Skin epidermis (tissue), 12 donors: ENCODE data around the gene PLA2G4A.
"Not testable (repeated sequence)": the region's sequence is repeated elsewhere in the genome, so short reads cannot be mapped to it uniquely, and the experiment has no call there.

Experiments used
- H3K27ac ChIP-seq, 21 experiments: fragments of 200-600 bp; sonication (generic) in 11 of 21; one replicate each; pipeline ENCODE4 v1.5.0; 2020; ENCODE audit warnings: mild to moderate bottlenecking in 3 of 21, inconsistent platforms in 2 of 21, moderate library complexity in 2 of 21
- H3K4me3 ChIP-seq, 7 experiments: fragments of 200-600 bp; sonication (generic) in 2 of 7; one replicate each; pipeline ENCODE4 v1.5.0; 2020; ENCODE audit warnings: inconsistent platforms in 2 of 7, mild to moderate bottlenecking in 2 of 7, moderate library complexity in 1 of 7

The PLA2G4A gene

DNA sequence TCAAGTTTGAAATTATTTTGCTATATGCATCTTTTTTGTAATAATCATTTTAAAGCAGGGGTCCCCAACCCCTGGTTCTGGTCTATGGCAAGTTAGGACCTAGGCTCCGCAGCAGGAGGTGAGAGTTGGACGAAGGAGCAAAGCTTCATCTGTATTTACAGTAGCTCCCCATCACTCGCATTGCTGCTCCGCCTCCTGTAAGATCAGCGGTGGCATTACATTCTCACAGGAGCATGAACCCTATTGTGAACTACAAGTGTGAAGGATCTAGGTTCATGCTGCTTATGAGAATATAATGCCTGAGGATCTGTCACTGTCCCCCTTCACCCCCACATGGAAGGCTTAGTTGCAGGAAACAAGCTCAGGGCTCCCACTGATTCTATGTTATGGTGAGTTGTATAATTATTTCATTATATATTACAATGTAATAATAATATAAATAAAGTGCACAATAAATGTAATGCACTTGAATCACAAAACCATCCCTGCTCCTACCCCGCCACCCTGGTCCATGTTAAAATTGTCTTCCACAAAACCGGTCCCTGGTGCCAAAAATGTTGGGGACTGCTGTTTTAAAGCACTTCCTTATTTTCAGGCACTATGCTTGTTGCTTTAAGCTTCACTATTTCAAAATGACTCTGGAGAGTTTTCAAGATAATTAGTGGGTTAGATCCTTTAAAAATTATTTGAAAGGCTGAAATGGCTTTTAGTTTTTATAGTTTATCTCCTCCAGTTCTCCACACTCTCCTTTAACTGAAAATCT is 74.8 kb downstream of the PLA2G4A start:
- Histone ChIP-seq H3K27ac (no peak overlapping the region), H3K4me3 (no peak overlapping the region)

- no peak overlapping the region for H3K27ac ChIP-seq
- H3K4me3 ChIP-seq = no peak overlapping the region
Observed at GRCh38 chr1:186904361-186904760, 75.6 kb downstream of the PLA2G4A start.

DNA sequence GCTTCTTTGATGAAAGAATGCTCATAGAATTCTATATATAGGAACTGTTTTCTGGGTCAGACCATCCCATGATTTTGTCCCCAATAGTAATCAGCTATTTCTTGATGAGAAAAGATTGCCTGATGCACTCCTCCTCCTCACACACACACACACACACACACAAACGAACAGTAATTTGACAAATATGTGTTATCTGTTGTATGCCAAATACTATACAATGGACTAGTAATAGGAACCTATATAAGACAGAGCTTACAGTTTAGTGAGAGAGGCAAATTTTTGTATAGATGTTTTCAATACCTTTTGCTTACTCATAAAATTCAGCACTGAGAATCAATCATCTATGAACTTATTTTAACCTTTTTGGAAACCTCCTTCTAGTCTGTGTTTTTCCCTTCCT is 76.8 kb downstream of the PLA2G4A start:
- Histone ChIP-seq H3K27ac (no peak overlapping the region), H3K4me3 (no peak overlapping the region)

- Histone ChIP-seq H3K27ac (no peak overlapping the region), H3K4me3 (no peak overlapping the region)
Observed at GRCh38 chr1:186915555-186915954, 86.8 kb downstream of the PLA2G4A start.

- H3K4me3 ChIP-seq, H3K27ac ChIP-seq: not testable (repeated sequence)
Observed at GRCh38 chr1:186917106-186917786, 88.5 kb downstream of the PLA2G4A start.

- H3K4me3 ChIP-seq, H3K27ac ChIP-seq: not testable (repeated sequence)
Observed at GRCh38 chr1:186921386-186921785, 92.6 kb downstream of the PLA2G4A start.

GRCh38 chr1:186922814-186923213 is 94.1 kb downstream of the PLA2G4A start:
- H3K27ac ChIP-seq, H3K4me3 ChIP-seq: not testable (repeated sequence)

- Histone ChIP-seq H3K4me3 (no peak overlapping the region), H3K27ac (no peak overlapping the region)
Observed at GRCh38 chr1:186923486-186923885, 94.7 kb downstream of the PLA2G4A start.

GRCh38 chr1:186925881-186926669 is 97.3 kb downstream of the PLA2G4A start:
- no peak overlapping the region for H3K27ac ChIP-seq
- no peak overlapping the region for H3K4me3 ChIP-seq

- Histone ChIP-seq H3K4me3 (no peak overlapping the region), H3K27ac (no peak overlapping the region)
Observed at GRCh38 chr1:186927884-186928283, 99.1 kb downstream of the PLA2G4A start.

DNA sequence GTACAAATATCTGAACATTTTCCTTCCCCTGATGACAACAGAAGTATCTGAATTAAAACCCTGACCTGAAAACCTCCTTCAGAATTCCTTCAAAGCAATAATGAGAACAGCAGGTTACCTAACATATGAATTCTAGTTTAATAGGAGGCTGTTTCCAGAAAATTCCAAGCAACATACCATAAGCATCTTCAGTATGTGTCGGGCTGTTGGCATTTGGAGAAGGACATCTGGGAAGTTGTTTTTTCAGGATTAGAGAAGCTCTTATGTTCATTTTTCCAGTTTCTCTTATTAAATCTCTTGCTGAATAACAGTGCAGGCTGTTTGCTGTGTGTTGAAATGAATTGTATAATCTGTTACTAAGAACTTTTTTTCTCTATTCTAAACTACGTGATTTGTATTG is 101.5 kb downstream of the PLA2G4A start:
- Histone ChIP-seq H3K27ac (no peak overlapping the region), H3K4me3 (no peak overlapping the region)

GRCh38 chr1:186937016-186937670 is 108.4 kb downstream of the PLA2G4A start:
- Histone ChIP-seq H3K4me3 (no peak overlapping the region), H3K27ac (no peak overlapping the region)

- Histone ChIP-seq H3K4me3 (no peak overlapping the region), H3K27ac (no peak overlapping the region)
Observed at GRCh38 chr1:186943891-186944686, 115.3 kb downstream of the PLA2G4A start.

DNA sequence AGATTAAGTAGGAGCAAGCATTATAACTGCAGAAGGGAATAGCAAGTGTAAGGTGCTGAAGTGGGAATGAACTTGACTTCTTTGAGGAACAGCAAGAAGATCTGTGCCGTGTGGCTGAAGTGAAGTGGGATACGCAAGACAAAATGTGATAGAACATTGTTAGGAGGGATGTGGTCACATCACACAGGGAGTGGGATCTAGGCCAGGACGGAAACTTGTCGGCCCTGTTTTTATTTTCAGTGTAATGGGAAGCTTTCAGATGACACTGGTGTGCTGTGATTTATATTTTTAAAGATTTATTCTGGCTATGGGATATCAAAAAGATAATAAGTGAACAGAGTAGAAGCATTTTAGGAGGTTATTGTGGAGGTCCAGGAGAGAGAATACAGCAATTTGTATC is 116.4 kb downstream of the PLA2G4A start:
- Histone ChIP-seq H3K4me3 (no peak overlapping the region), H3K27ac (no peak overlapping the region)

DNA sequence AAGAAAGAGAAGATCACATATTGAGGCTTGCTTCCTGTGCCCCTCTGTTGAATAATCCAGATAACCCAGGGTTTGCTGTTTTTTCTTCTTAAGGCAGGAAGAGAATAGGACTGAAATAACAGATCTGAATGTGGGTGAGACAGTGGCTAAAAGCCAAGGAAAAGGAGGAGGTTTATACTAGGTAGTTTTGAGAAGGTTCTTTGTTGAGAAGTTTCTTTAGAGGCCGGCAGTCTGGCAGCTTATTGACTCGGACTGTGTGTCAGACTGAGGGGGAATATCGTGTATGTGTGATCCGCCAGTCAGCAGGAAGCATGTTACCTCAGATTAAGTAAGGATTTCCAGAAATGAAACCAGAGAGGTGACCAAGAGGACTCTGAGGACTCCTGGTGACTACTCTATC is 119.8 kb downstream of the PLA2G4A start:
- Histone ChIP-seq H3K4me3 (no peak overlapping the region), H3K27ac (no peak overlapping the region)

DNA sequence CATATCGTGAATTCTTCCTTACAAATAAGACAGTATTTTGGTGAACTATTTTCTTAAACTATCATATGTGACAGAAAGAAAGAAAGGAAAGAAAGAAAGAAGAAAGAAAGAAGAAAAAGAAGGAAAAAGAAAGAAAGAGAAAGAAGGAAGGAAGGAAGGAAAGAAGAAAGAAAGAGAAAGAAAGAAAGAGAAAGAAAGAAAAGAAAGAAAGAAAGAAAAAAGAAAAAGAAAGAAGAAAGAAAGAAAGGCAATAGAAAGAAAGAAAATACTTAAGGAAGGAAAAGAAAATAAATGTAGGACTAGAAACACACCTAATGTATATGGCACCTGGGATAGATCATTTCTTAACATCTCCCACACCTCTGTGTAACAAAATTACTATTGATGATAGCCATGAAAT is 120.4 kb downstream of the PLA2G4A start:
- Histone ChIP-seq H3K4me3 (no peak overlapping the region), H3K27ac (no peak overlapping the region)

DNA sequence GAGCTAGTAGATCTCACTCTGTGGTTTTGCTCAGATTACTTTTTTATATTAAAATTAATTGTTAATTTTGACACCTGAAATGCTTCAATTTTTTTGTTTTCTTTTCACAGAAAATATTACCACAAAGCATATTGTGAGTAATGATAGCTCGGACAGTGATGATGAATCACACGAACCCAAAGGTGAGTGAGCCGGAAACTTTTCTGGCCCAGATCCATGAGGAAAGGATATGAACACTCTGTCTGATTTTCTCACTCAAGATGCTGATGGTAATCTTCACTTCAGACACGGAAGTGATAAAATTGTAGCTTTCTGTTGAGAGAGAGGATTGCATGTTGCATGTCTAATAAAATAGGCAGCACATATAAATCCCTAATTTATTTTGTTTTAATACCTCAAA is 121.8 kb downstream of the PLA2G4A start:
- no peak overlapping the region for H3K27ac ChIP-seq
- no peak overlapping the region for H3K4me3 ChIP-seq

DNA sequence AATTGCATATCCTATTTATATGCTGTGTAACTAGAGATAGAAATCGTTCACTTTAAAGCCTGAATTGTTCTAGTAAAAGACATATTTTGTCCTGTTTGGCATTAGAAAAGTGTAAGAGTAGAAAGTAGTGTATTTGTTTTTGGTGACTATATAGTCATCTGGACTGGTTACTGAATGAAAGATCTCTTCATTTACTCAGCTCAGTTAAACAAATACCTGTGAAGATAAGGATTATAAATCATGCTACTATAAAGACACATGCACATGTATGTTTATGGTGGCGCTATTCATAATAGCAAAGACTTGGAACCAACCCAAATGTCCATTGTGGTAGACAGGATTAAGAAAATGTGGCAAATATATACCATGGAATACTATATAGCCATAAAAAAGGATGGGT is 125.1 kb downstream of the PLA2G4A start:
- no peak overlapping the region for H3K4me3 ChIP-seq
- no peak overlapping the region for H3K27ac ChIP-seq

- H3K4me3 ChIP-seq = no peak overlapping the region
Observed at GRCh38 chr1:186957314-186957713, 128.6 kb downstream of the PLA2G4A start.

DNA sequence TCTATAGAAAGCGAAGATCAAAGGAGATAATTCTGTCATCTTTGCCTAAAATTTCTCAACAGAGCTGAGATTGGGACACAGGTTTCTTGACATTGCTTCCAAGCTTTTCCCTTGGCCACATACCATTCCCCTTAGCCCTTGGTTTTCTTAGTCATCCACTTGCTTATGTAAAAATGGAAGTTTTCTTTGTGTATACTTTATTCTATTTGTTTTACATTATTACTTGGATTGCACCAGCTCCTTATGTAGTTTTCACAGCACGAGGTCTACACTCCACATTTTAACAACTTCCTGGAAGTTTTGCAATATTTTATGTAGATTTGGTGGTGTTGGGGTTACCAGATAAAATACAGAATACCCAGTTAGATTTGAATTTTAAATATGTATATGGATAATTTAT is 129.8 kb downstream of the PLA2G4A start:
- Histone ChIP-seq H3K27ac (no peak overlapping the region), H3K4me3 (no peak overlapping the region)

More at GRCh38 chr1:186957314-186957713, 128.6 kb downstream of the PLA2G4A start:
- no peak overlapping the region for H3K27ac ChIP-seq
